ENCODE results near the gene SLC4A5. TPM values are rescaled to one million over a fixed set of nuclear protein-coding genes. Genes with fewer than 3 reads are reported as not detected.
"Not testable (repeated sequence)": the region's sequence is repeated elsewhere in the genome, so short reads cannot be mapped to it uniquely, and the experiment has no call there.

SLC4A5 gene
- total RNA-seq, 1 donor from 2014 or later, result 4.2 TPM

GRCh38 chr2:74221604-74222299, 121.5 kb downstream of the SLC4A5 start:
- Histone ChIP-seq H3K27ac (no peak overlapping the region), H3K9me3 (no peaks in the 10 kb centered on the region), H3K36me3 (peaks cover 10% of the 10 kb centered on the region), H3K4me1 (no peaks in the 10 kb centered on the region), H3K4me3 (no peak overlapping the region), H3K27me3 (ENCODE audit: low read depth) (no peaks in the 10 kb centered on the region)
- DNase-seq (no peak), ATAC-seq (no peak)
- intact Hi-C loops (cut with DNase I), result no loop called here
- no peak for TF ChIP-seq CTCF (IDR thresholded peaks at IDR 0.05)

GRCh38 chr2:74221091-74221490, 122.1 kb downstream of the SLC4A5 start:
- no peak overlapping the region for H3K27ac ChIP-seq
- H3K27me3 ChIP-seq (ENCODE audit: low read depth), result no peaks in the 10 kb centered on the region
- no peak for DNase-seq
- no peak for ATAC-seq
- intact Hi-C loops (cut with DNase I), result no loop called here
- H3K36me3 ChIP-seq, result peaks cover 12% of the 10 kb centered on the region
- no peaks in the 10 kb centered on the region for H3K9me3 ChIP-seq
- H3K4me1 ChIP-seq, result no peaks in the 10 kb centered on the region
- no peak overlapping the region for H3K4me3 ChIP-seq
- TF ChIP-seq CTCF (IDR thresholded peaks at IDR 0.05), result no peak

GRCh38 chr2:74219846-74220486, 123.2 kb downstream of the SLC4A5 start:
- H3K4me1 ChIP-seq, result no peaks in the 10 kb centered on the region
- ATAC-seq (no peak), DNase-seq (no peak)
- H3K9me3 ChIP-seq, result no peaks in the 10 kb centered on the region
- no peak overlapping the region for H3K4me3 ChIP-seq
- no peaks in the 10 kb centered on the region for H3K27me3 ChIP-seq (ENCODE audit: low read depth)
- intact Hi-C loops (cut with DNase I), result no loop called here
- H3K36me3 ChIP-seq, result peaks cover 22% of the 10 kb centered on the region
- no peak overlapping the region for H3K27ac ChIP-seq
- no peak for TF ChIP-seq CTCF (IDR thresholded peaks at IDR 0.05)

GRCh38 chr2:74216642-74217041, 126.6 kb downstream of the SLC4A5 start:
- H3K9me3 ChIP-seq, result no peaks in the 10 kb centered on the region
- no peak overlapping the region for H3K27ac ChIP-seq
- H3K4me3 ChIP-seq, result no peak overlapping the region
- no peak for TF ChIP-seq CTCF (IDR thresholded peaks at IDR 0.05)
- intact Hi-C loops (cut with DNase I), result no loop called here
- peaks cover 54% of the 10 kb centered on the region for H3K36me3 ChIP-seq
- no peaks in the 10 kb centered on the region for H3K4me1 ChIP-seq
- DNase-seq (no peak), ATAC-seq (no peak)
- no peaks in the 10 kb centered on the region for H3K27me3 ChIP-seq (ENCODE audit: low read depth)

- ATAC-seq; H3K27ac ChIP-seq; H3K27me3 ChIP-seq (ENCODE audit: low read depth); H3K4me1 ChIP-seq; H3K9me3 ChIP-seq; H3K4me3 ChIP-seq; intact Hi-C loops (cut with DNase I); DNase-seq: not testable (repeated sequence)
- H3K36me3 ChIP-seq, result peaks cover 63% of the 10 kb centered on the region
These were observed 127.4 kb downstream of the SLC4A5 start for GRCh38 chr2:74215771-74216170.

- Histone ChIP-seq H3K27ac (no peak overlapping the region), H3K9me3 (no peaks in the 10 kb centered on the region), H3K36me3 (peaks cover 85% of the 10 kb centered on the region), H3K27me3 (ENCODE audit: low read depth) (no peaks in the 10 kb centered on the region), H3K4me3 (no peak overlapping the region), H3K4me1 (no peaks in the 10 kb centered on the region)
- no peak for ATAC-seq
- intact Hi-C loops (cut with DNase I), result no loop called here
- DNase-seq, result no peak
- no peak for TF ChIP-seq CTCF (IDR thresholded peaks at IDR 0.05)
These were observed 130.4 kb downstream of the SLC4A5 start for GRCh38 chr2:74212702-74213410.
